ENCODE measurements around the gene MSH2. TPM values are rescaled to one million over a fixed set of nuclear protein-coding genes. Genes with fewer than 3 reads are reported as not detected.

MSH2 gene
- total RNA-seq, 1 donor from 2014 or later: 26.5 TPM

- no peak for DNase-seq (ENCODE audit: low read depth)
- peaks cover 2% of the 10 kb centered on the region for H3K27me3 ChIP-seq (ENCODE audit: control insufficient read depth, insufficient read depth, low read length)
- peak overlapping the region; percentile 34 for H3K4me3 ChIP-seq (ENCODE audit: low read depth, low read length)
- no peaks in the 10 kb centered on the region for H3K36me3 ChIP-seq (ENCODE audit: control insufficient read depth, insufficient read depth, low read length)
- no peak for TF ChIP-seq CTCF (IDR thresholded peaks at IDR 0.05; ENCODE audit: insufficient read depth, low read length, poor library complexity, severe bottlenecking)
These were observed 118.8 kb downstream of the MSH2 start for GRCh38 chr2:47521666-47522285.

GRCh38 chr2:47525167-47525566 is 122.2 kb downstream of the MSH2 start:
- Histone ChIP-seq H3K4me3 (ENCODE audit: low read depth, low read length) (no peak overlapping the region), H3K27me3 (ENCODE audit: control insufficient read depth, insufficient read depth, low read length) (peaks cover 2% of the 10 kb centered on the region), H3K36me3 (ENCODE audit: control insufficient read depth, insufficient read depth, low read length) (no peaks in the 10 kb centered on the region)
- TF ChIP-seq CTCF (IDR thresholded peaks at IDR 0.05; ENCODE audit: insufficient read depth, low read length, poor library complexity, severe bottlenecking): no peak
- no peak for DNase-seq (ENCODE audit: low read depth)

- TF ChIP-seq CTCF (IDR thresholded peaks at IDR 0.05; ENCODE audit: insufficient read depth, low read length, poor library complexity, severe bottlenecking): no peak
- Histone ChIP-seq H3K4me3 (ENCODE audit: low read depth, low read length) (no peak overlapping the region), H3K27me3 (ENCODE audit: control insufficient read depth, insufficient read depth, low read length) (no peaks in the 10 kb centered on the region)
These were observed 125.5 kb downstream of the MSH2 start for GRCh38 chr2:47528455-47528854.

GRCh38 chr2:47528874-47529273 is 125.9 kb downstream of the MSH2 start:
- no peaks in the 10 kb centered on the region for H3K36me3 ChIP-seq (ENCODE audit: control insufficient read depth, insufficient read depth, low read length)
- no peaks in the 10 kb centered on the region for H3K27me3 ChIP-seq (ENCODE audit: control insufficient read depth, insufficient read depth, low read length)
- no peak for TF ChIP-seq CTCF (IDR thresholded peaks at IDR 0.05; ENCODE audit: insufficient read depth, low read length, poor library complexity, severe bottlenecking)
- DNase-seq (ENCODE audit: low read depth): no peak
- no peak overlapping the region for H3K4me3 ChIP-seq (ENCODE audit: low read depth, low read length)

More at GRCh38 chr2:47528455-47528854, 125.5 kb downstream of the MSH2 start:
- no peak for DNase-seq (ENCODE audit: low read depth)
- no peaks in the 10 kb centered on the region for H3K36me3 ChIP-seq (ENCODE audit: control insufficient read depth, insufficient read depth, low read length)

GRCh38 chr2:47530105-47530760 is 127.3 kb downstream of the MSH2 start:
- Histone ChIP-seq H3K4me3 (ENCODE audit: low read depth, low read length) (no peak overlapping the region), H3K27me3 (ENCODE audit: control insufficient read depth, insufficient read depth, low read length) (no peaks in the 10 kb centered on the region), H3K36me3 (ENCODE audit: control insufficient read depth, insufficient read depth, low read length) (no peaks in the 10 kb centered on the region)
- no peak for DNase-seq (ENCODE audit: low read depth)
- TF ChIP-seq CTCF (IDR thresholded peaks at IDR 0.05; ENCODE audit: insufficient read depth, low read length, poor library complexity, severe bottlenecking): no peak

Measured in kidney epithelial cell (primary cell).